Keratinocyte (primary cell): ENCODE data around the gene SVIP. TPM values are rescaled to one million over a fixed set of nuclear protein-coding genes. Genes with fewer than 3 reads are reported as not detected.

Experiments
- DNase-seq: peaks from one replicate; pipeline ENCODE4 v3.0.0-alpha.2; 2011; ENCODE audit warnings: low read depth, missing footprints, low spot score
- FAIRE-seq: peaks from 2 replicates; lab custom pipeline; 2011; peaks lifted over from hg19 to GRCh38; lab: Jason Lieb, UNC
- H2AFZ ChIP-seq: 2 replicates; pipeline ENCODE4 v1.6.0; 2012; ENCODE audit warnings: low read length, control low read depth, inconsistent platforms; ENCODE audit not compliant: control insufficient read depth
- H3K27ac ChIP-seq: 2 replicates; pipeline ENCODE4 v1.5.1; 2011; ENCODE audit warnings: low read length; ENCODE audit not compliant: control insufficient read depth, insufficient read depth
- H3K27me3 ChIP-seq: 3 replicates; pipeline ENCODE4 v1.6.0; 2011; ENCODE audit warnings: low read length; ENCODE audit not compliant: control insufficient read depth, insufficient read depth; ENCODE audit errors: extremely low read depth
- H3K36me3 ChIP-seq, 2 experiments: 2 replicates in 1 of 2; 3 replicates in 1 of 2; pipeline ENCODE4 v1.5.1; 2011; ENCODE audit warnings: low read length in 2 of 2, mild to moderate bottlenecking in 1 of 2; ENCODE audit not compliant: control insufficient read depth in 2 of 2, insufficient read depth in 2 of 2; ENCODE audit errors: extremely low read depth in 1 of 2
- H3K4me1 ChIP-seq: 3 replicates; pipeline ENCODE4 v1.5.1; 2011; ENCODE audit warnings: low read length; ENCODE audit not compliant: control insufficient read depth, insufficient read depth; ENCODE audit errors: extremely low read depth
- H3K4me2 ChIP-seq: 3 replicates; pipeline ENCODE4 v1.6.0; 2011; ENCODE audit warnings: low read depth, low read length; ENCODE audit not compliant: control insufficient read depth, insufficient read depth; ENCODE audit errors: extremely low read depth
- H3K4me3 ChIP-seq, 3 experiments: fragments of 200-600 bp in 1 of 3; sonication (generic) in 1 of 3; 2 replicates in 2 of 3; 3 replicates in 1 of 3; pipeline ENCODE4 v1.5.1; 2011 to 2016; ENCODE audit warnings: low read length in 3 of 3, mild to moderate bottlenecking in 3 of 3, control low read depth in 2 of 3, inconsistent platforms in 1 of 3, low read depth in 1 of 3, mixed read lengths in 1 of 3, mixed run types in 1 of 3, moderate library complexity in 1 of 3; ENCODE audit not compliant: control insufficient read depth in 2 of 3, insufficient read depth in 2 of 3; ENCODE audit errors: extremely low read depth in 1 of 3
- H3K79me2 ChIP-seq: 2 replicates; pipeline ENCODE4 v1.6.0; 2012; ENCODE audit warnings: low read length; ENCODE audit not compliant: control insufficient read depth, insufficient read depth
- H3K9ac ChIP-seq: 3 replicates; pipeline ENCODE4 v1.6.0; 2011; ENCODE audit warnings: low read length; ENCODE audit not compliant: control insufficient read depth, insufficient read depth; ENCODE audit errors: extremely low read depth
- H3K9me1 ChIP-seq: 3 replicates; pipeline ENCODE4 v1.6.0; 2011; ENCODE audit warnings: low read length; ENCODE audit not compliant: control insufficient read depth, insufficient read depth; ENCODE audit errors: extremely low read depth
- H3K9me3 ChIP-seq: 2 replicates; pipeline ENCODE4 v1.5.1; 2012; ENCODE audit warnings: low read depth, low read length; ENCODE audit not compliant: control insufficient read depth
- H4K20me1 ChIP-seq: 3 replicates; pipeline ENCODE4 v1.6.0; 2011; ENCODE audit warnings: low read length; ENCODE audit not compliant: control insufficient read depth, insufficient read depth; ENCODE audit errors: extremely low read depth
- EZH2 ChIP-seq: IDR thresholded peaks from one replicate; pipeline ENCODE4 v1.6.1; 2012; ENCODE audit warnings: inconsistent platforms, mild to moderate bottlenecking, low read length, moderate library complexity
- dilution Hi-C: fragments of 300-500 bp; cut with MboI; formaldehyde crosslinking; loops from one replicate; pipeline ENCODE4 v1.7.0; 2020; ENCODE audit warnings: low sequenced_read_pairs; ENCODE audit not compliant: extremely low pct_ligation_motif_present
- polyA plus RNA-seq, 5 experiments: library from polyadenylated mRNA; depleted of rRNA in 3 of 5; stranded (reverse) in 3 of 5; stranded (forward) in 1 of 5; unstranded in 1 of 5; fragments of >200 nt; gene quantifications; 1 replicate in 1 of 5; 2 replicates in 3 of 5; 3 replicates in 1 of 5; pipeline versions ENCODE4 v1.2.1 to v1.2.3, GENCODE V29; 2011 to 2012; ENCODE audit warnings: missing spikeins in 2 of 5, low read depth in 1 of 5, low replicate concordance in 1 of 5
- TF ChIP-seq, protein P1 (sequence below), 3 experiments: IDR thresholded peaks in 1 of 3; conservative IDR thresholded peaks in 1 of 3; optimal IDR thresholded peaks in 1 of 3; 2 replicates in 2 of 3; 3 replicates in 1 of 3; pipeline versions ENCODE3 to v1.5.1; 2011; ENCODE audit warnings: low read length in 3 of 3, mild to moderate bottlenecking in 3 of 3, moderate library complexity in 2 of 3, control low read depth in 1 of 3, inconsistent platforms in 1 of 3; ENCODE audit not compliant: insufficient read depth in 2 of 3; ENCODE audit errors: extremely low read depth in 1 of 3

SVIP gene
- polyA plus RNA-seq, 1 donor (not counting 4 experiments of a cell fraction or from before 2014, with no cell fraction given) = 3.3 TPM

DNA sequence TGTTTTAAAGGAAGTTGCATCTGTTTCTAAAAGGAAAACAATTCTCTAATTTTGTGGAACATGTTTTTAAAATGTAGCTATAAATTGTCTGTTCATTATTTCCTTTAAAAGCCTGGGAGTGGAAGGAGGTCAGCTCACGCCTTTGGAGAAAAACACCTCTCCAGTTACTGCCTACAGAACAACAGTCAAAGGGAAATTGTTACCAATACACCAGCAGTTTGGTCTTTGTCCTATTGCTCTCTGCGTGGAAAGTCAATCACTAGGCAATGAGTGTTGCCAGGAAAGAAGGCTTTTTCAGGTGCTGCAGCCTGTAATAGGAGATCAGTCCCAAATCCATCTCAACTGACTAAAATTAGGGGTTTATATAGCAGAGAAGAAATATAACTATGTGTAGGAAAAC is 22.2 kb downstream of the SVIP start:
- TF ChIP-seq, protein P1, sequence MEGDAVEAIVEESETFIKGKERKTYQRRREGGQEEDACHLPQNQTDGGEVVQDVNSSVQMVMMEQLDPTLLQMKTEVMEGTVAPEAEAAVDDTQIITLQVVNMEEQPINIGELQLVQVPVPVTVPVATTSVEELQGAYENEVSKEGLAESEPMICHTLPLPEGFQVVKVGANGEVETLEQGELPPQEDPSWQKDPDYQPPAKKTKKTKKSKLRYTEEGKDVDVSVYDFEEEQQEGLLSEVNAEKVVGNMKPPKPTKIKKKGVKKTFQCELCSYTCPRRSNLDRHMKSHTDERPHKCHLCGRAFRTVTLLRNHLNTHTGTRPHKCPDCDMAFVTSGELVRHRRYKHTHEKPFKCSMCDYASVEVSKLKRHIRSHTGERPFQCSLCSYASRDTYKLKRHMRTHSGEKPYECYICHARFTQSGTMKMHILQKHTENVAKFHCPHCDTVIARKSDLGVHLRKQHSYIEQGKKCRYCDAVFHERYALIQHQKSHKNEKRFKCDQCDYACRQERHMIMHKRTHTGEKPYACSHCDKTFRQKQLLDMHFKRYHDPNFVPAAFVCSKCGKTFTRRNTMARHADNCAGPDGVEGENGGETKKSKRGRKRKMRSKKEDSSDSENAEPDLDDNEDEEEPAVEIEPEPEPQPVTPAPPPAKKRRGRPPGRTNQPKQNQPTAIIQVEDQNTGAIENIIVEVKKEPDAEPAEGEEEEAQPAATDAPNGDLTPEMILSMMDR (optimal IDR thresholded peaks at IDR 0.05 in 1 of 3, IDR thresholded peaks at IDR 0.05 in 1 of 3, conservative IDR thresholded peaks at IDR 0.05 in 1 of 3; ENCODE audit: extremely low read depth in 1 of 3, insufficient read depth in 2 of 3, low read length in 3 of 3) = no peak
- no peak for TF ChIP-seq EZH2
- no peaks in the 10 kb centered on the region for H3K9me1 ChIP-seq
- no peaks in the 10 kb centered on the region for H3K4me1 ChIP-seq
- H3K36me3 ChIP-seq = no peaks in the 10 kb centered on the region
- no peak overlapping the region for H3K9ac ChIP-seq
- no peaks in the 10 kb centered on the region for H3K27me3 ChIP-seq
- no peak overlapping the region for H2AFZ ChIP-seq
- no peak for FAIRE-seq
- H3K4me3 ChIP-seq = no peak overlapping the region
- no peak for DNase-seq
- H3K9me3 ChIP-seq = no peaks in the 10 kb centered on the region
- H4K20me1 ChIP-seq = no peaks in the 10 kb centered on the region
- H3K4me2 ChIP-seq = no peak overlapping the region
- H3K79me2 ChIP-seq = no peaks in the 10 kb centered on the region
- no peak overlapping the region for H3K27ac ChIP-seq
- dilution Hi-C loops = no loop called here

DNA sequence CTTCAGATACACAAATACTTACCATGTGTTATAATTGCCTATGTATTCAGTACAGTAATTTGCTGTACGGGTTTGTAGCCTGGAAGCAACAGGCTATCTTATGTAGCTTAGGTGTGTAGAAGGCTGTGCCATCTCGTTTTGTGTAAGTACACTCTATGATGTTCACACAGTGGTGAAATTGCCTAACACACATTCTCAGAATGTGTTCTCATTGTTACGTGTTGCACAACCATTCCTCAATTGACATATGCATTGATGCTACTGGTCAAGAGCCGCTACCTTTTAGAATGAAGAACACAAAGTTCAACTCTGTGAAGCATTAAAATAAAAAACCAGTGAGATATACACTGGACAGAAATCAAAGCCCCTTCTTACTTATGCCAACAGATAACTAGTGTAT is 26.7 kb downstream of the SVIP start:
- no peaks in the 10 kb centered on the region for H3K79me2 ChIP-seq
- dilution Hi-C loops = no loop called here
- no peaks in the 10 kb centered on the region for H3K27me3 ChIP-seq
- H3K36me3 ChIP-seq = no peaks in the 10 kb centered on the region
- no peak overlapping the region for H3K27ac ChIP-seq
- no peaks in the 10 kb centered on the region for H3K9me1 ChIP-seq
- H4K20me1 ChIP-seq = no peaks in the 10 kb centered on the region
- H3K4me2 ChIP-seq = no peak overlapping the region
- H3K4me3 ChIP-seq = no peak overlapping the region
- H3K9ac ChIP-seq = no peak overlapping the region
- no peaks in the 10 kb centered on the region for H3K4me1 ChIP-seq
- no peak overlapping the region for H2AFZ ChIP-seq
- no peak for DNase-seq
- no peak for TF ChIP-seq EZH2
- TF ChIP-seq, protein P1 (optimal IDR thresholded peaks at IDR 0.05 in 1 of 3, IDR thresholded peaks at IDR 0.05 in 1 of 3, conservative IDR thresholded peaks at IDR 0.05 in 1 of 3; ENCODE audit: extremely low read depth in 1 of 3, insufficient read depth in 2 of 3, low read length in 3 of 3) = no peak
- no peak for FAIRE-seq
- H3K9me3 ChIP-seq = no peaks in the 10 kb centered on the region
